Right lobe of liver (tissue), 4 donors: ENCODE measurements around the gene ITGB3.

Source experiments
- CTCF ChIP-seq, 4 donors: fragments of 200-600 bp in 3 of 4; fragments of 450-650 bp in 1 of 4; IDR thresholded peaks; one replicate each; pipeline versions ENCODE4 v1.5.1 to v1.8.0; 2016 to 2022; ENCODE audit warnings: antibody characterized with exemption in 4 of 4, mild to moderate bottlenecking in 2 of 4
- POLR2A ChIP-seq: fragments of 450-650 bp; IDR thresholded peaks from one replicate; pipeline ENCODE4 v1.6.1; 2017; ENCODE audit warnings: antibody characterized with exemption, mild to moderate bottlenecking
- donor health status: DM: no; HTN: no; CAD: no.
- donor health status: DM: no; HTN: no; CAD: no.
- donor health status: DM: no; HTN: yes; CAD: no.

GRCh38 chr17:47237841-47238240 lies 15.8 kb upstream of the ITGB3 start:
- no peak for TF ChIP-seq CTCF (IDR thresholded peaks at IDR 0.05)
- TF ChIP-seq POLR2A: no peak
